Measurements from ENCODE around the gene KCNH1.

Gene KCNH1

DNA sequence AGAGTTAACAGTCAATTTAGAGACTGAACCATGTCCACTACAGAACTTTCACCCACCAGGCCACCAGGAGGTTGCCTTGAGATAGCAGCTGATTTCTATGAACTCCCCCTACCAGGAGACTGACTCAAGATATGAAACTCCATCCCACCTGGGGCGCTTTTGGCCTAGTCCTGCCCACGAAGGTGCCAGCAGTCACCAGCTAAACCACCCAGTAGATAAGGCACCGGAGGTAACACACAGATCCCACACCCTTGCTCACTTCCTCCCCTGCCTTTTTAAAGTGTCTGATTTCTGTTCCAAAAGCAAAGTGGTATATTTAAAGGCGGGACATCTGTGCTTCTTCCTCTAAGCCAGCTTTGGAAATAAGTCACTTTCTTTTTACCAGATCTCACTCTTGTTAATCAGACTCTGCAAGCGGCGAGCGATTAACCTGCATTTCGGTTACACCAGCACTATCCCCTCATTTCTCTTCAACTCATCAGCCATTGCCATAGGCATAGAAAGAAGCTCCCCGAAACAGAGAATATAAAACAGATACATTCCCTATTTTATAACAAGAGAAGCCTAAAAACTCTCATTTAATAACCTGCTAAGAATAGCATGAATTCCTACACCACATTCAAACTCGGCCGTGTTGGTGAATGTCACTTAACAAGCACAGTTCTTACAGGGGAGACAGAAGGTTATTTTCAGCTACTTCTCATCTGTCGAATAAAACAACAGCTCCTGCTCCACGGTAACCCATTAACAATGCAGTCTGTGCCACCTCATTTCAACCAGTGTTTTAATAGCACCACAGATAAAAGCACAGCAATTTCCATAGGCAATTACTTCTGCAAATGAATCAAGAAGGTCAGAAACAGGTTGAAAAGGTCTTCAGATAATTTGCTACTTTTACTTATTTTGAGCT is 318.1 kb downstream of the KCNH1 start:
- in situ Hi-C loops (cut with MboI; ENCODE audit: low sequenced_read_pairs): no loop called here

DNA sequence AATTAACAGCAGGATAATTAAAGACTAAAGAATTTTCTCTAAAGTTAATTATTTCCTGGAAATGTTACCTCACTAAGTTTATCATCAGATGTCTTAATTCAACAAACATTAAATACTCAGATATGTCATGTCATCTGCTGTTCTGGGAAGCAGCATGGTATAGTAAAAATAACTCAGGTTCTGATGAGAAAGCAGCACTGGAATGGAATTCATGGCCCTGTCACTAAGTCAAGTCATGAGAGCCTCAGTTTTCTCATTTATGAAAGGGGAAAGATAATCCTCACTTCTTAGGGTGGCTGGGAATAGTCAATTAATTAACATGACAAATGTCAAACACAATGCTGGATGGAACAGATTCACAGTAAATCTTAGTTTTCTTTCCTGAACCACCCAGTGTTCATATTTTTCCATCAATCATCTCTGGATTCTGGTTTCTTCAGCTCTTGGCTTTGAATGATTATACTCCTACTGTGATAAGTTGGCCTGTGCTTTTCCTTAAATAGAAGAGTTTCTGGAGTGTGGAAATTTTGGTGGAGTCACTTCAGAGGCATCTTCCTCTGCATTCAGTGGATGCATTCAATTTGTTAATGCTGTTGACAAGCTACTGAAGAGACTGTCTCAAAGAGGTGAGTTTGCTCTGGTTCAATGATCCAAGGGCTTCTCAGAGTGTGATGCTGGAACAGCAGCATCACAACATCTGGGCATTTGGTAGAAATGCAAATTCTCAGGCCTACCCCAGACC is 319.4 kb downstream of the KCNH1 start:
- in situ Hi-C loops (cut with MboI; ENCODE audit: low sequenced_read_pairs): no loop called here

DNA sequence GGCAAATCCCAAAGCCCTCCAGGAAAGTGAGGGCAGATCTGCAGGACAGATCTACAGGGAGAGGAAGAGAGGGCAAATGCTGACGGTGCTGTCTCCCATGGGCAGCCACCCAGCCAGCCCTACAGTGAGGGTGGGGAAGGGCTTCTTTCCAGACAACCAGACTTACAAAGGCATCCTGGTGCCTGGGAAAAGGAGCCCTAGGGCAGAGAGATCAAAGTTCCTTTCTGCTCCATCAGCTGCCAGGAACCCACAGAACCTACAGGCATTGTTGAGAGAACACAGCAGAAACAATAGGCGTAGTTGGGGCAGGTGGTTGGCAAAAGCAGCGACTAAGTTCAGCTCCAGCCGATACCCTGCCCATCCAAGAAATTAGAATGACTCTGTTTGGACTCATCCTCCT is 332.4 kb downstream of the KCNH1 start:
- in situ Hi-C loops (cut with MboI; ENCODE audit: low sequenced_read_pairs): no loop called here

DNA sequence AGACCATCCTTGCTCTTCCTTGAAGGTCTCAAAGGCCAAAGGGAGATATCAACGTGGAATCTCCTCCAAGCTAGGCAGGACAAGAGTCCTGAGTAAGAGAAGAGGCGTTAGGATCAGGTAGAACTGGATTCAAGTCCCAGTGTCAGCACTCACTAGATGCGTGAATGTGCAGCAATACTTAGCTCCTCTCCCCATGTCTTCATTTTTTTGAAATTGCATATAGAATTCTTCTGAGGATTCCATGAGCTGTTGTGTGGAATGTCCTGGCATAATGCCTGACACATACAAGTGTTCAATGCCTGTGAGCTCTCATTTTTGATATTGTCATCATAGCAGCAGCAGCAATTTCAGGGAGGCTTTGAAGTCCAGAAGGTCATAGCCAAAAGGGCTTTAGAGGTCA is 333.2 kb downstream of the KCNH1 start:
- in situ Hi-C loops (cut with MboI; ENCODE audit: low sequenced_read_pairs): no loop called here

DNA sequence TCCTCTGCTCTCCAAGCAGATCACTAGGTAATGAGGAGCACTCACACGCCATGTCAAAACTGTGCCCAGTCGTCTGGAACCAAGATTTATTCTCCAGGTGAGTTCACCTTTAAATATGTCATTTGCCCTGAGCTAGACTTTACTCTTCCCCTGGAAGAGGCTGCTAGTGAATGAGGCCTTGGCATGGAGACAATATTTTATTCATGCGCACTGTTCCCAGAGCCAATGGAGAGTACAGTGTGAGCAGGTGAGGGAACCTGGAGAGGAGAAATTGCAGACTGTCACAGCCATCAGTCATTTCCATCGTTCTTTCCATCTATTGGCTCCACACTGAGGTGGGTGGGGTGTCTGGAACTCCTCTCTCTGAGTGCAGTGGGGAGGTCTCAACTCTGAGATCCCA is 333.6 kb downstream of the KCNH1 start:
- in situ Hi-C loops (cut with MboI; ENCODE audit: low sequenced_read_pairs): no loop called here

DNA sequence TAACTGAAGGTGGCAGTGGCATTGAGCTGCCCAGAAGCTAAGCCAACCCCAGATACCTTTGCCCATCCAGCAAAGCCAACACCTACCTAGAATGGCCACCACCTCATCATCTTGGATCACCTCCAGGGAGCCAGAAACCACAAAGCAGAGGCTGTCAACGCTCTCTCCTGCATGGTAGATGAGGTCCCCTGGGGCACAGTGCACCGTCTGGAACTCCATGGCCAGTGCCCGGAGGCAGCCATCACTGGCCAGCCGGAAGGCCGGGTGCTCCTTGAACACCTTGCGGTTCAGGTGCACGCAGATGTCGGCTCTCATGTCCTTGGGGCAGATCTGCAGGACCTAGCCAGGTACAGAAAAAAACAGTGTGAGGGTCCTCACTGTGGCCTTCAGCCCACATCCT is 336.5 kb downstream of the KCNH1 start:
- in situ Hi-C loops (cut with MboI; ENCODE audit: low sequenced_read_pairs): no loop called here

DNA sequence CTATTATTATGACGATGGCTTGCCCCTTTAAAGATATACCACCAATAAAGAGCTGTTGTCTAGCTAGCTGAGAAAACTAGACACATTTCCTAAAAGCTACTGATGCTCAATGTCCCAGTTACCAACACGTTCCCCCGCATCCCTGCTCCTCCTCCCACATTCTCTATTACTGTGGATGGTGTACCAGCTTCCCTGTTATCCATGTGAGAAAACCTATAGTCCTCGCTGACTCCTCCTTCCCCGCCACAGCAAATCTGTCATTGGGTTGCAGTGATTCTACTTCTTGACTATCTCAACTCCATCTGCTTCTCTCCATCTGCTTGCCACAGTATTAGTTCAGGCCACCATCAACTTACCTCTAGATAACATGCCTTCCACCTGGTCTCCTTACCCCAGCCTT is 337.5 kb downstream of the KCNH1 start:
- in situ Hi-C loops (cut with MboI; ENCODE audit: low sequenced_read_pairs): no loop called here

DNA sequence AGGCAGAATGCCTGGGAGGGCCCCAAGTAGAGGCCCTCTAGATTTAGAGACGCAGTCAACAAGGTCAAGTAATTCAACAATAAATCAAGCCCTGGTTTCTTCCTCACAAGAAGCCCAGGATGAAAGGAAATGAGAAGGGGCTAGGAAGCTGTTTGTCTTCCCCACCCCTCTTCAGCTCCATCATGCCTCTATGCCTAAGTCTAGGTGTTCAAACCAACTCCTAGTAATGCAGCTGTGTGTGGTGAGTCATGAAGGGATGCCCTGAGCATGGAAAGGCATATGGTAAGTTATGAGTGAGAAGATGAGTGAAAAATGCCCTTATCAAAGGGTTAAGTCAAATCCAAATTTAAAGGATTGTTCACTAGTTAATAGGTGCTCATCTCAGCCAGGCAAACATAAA is 339.5 kb downstream of the KCNH1 start:
- in situ Hi-C loops (cut with MboI; ENCODE audit: low sequenced_read_pairs): no loop called here

DNA sequence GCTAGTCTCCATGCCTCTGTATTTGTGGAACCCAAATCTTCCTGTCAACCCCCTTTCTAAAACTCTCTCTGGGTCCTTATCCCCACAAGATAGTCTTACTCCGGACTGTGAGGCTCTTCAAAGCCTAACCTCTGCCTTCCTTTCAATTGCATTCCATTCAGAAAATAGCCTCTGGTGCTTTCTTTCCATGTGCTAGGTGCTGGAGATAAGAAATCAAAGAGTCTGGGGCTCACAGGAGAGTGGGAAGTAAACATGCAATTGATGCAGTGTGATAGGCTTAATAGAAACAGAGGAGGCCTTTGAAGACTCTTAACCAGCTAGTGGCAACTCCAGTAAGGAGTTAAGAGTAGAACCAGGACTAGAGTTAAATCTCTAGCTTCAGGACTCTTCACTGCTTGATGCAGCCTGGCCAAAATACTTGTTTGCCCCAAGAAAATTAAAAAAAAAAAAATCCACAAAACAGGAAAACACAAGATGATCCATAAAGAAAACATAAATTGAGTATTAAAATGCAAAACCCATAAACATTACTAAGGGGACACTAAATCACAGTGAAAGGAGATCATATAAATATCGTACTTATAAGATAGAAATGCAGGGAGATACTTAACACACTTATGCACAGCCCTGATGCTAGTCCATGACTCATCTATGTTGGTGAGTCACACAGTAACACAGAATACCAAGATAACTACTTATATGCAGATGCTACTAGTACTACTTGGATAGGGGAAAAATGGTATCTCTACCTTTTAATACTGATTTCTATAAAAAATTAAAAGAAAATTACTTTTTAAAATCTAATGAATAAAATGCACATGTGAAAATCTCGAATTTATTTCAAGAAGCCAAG is 341.5 kb downstream of the KCNH1 start:
- in situ Hi-C loops (cut with MboI; ENCODE audit: low sequenced_read_pairs): no loop called here

DNA sequence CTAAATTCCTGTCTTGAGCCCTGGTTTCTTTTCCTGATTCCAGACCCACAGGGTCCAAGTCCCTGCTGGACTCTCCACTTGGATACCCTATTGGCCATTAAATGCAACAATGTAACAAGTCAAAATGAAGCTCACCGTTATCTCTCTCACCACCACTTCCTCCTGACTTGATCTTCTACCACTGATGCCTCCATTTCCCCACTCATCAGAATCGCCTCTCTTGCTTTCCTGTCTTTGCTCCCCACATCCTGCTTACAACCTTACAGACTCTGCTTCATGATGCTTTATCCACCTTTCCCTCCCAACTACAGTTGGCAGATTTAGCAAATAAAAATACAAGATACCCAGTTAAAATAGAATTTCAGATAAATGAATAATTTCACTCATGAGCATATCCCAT is 343.8 kb downstream of the KCNH1 start:
- in situ Hi-C loops (cut with MboI; ENCODE audit: low sequenced_read_pairs): no loop called here

DNA sequence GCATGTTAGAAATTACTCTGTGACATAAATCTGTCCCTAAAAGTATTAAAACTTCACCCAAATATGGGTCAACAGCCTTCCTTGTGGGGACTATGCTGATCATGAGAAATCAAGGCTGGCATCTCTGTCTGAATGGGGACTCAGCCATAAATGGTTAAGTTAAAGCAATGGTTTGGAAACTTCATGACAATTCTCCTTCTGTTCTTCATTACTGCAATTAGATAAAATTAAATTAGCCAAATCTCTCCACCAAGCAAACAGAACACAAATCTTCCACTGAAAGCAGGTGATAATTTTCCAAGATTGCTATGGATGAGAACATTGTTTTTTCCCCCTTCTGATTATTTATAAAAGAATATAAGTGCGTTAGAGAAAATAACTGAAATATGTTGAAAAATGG is 346.1 kb downstream of the KCNH1 start:
- in situ Hi-C loops (cut with MboI; ENCODE audit: low sequenced_read_pairs): no loop called here

DNA sequence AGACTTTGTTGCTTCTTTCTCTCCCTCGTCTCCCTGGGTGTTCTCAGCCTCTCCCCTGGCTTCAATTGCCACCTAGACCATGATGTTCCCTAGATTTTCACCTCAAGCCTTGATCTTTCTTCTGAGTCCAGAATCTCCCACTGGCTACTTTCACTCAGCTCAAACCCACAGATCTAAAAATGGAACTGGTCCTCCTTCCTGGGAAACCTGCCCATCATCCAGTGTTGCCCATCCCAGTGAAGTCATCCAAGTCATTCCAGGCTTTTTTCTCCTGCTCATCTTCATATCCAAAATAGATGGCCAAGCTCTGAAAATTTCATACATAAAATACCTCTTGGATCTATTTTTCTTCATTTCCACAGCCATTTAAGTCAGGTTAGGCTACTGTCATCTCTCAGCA is 347.4 kb downstream of the KCNH1 start:
- in situ Hi-C loops (cut with MboI; ENCODE audit: low sequenced_read_pairs): no loop called here

DNA sequence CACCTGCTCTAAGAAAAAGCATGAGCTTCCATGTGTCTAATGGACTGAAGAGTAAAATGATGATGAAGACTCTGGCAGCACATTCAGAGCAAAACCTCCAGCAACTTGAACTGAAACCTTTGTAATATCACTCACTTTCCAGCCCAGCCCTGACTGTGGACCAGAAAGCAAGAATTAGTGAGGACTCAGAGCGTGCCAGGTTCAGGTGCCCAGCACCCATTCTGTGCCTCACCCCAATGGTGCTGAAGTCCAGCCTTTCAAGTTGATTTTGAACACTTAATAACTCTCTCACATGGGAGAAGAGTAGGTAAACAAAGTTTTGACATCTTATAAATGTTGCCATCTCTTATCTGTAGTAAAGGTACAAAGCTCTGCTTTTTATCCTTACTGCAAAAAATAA is 350.0 kb downstream of the KCNH1 start:
- in situ Hi-C loops (cut with MboI; ENCODE audit: low sequenced_read_pairs): no loop called here

DNA sequence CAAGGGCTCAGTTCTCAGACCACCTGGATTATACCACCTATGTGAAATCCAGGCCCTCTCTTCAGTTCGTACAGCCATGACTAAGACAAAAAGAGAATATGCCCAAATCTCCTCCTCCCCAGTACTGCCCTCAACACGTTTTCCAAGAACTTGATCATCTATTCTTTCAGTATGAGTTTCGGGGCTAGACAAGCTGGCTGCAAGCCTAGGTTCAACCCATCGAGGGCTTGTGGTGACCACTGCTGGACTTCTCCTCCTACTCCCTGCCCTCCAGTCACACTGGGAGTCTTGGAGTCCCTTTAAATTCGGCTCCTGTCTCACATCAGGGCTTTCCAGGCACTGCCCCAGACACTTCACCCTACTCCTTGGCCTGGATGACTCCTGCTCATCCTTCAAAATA is 352.3 kb downstream of the KCNH1 start:
- in situ Hi-C loops (cut with MboI; ENCODE audit: low sequenced_read_pairs): no loop called here

DNA sequence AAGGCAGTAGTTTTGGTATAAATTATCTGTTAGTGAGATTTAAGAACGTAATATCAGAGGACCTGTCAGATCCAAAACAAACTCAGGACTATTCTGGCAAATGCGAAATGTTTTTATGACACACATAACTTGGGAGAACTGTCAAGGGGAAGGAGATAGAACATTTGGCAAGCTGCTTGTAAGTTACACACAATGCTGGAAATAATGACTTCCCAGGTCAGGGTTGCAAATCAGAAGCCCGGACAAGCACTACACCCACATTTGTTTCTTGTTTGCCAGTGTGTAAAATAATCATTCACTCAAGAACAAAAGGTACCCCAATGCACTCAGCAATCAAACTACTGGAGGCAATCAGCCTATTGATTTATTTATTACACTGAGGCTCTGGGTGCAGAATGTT is 354.7 kb downstream of the KCNH1 start:
- in situ Hi-C loops (cut with MboI; ENCODE audit: low sequenced_read_pairs): loop anchor here (10.0 kb wide), 1 partner anchor 414 kb away; no protein-coding TSS in a partner anchor

DNA sequence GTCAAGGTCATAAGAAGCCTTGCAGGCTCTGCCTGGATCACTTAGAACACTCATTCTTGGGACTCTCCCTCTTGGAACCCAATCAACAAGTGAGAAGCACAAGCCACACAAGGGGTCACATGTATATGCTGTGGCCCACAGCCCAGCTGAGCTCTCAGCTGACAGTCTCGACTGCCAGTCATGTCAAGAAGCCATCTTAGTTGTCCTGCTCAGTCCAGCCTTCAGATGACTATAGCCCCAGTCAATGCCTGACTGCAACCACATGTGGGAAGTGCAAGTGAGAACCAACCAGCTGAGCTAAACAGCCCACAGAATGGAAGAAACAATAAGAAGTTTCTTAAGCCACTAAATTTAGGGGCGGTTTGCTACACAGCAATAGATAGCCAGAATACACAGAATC is 356.0 kb downstream of the KCNH1 start:
- in situ Hi-C loops (cut with MboI; ENCODE audit: low sequenced_read_pairs): loop anchor here (10.0 kb wide), 1 partner anchor 413 kb away; no protein-coding TSS in a partner anchor

DNA sequence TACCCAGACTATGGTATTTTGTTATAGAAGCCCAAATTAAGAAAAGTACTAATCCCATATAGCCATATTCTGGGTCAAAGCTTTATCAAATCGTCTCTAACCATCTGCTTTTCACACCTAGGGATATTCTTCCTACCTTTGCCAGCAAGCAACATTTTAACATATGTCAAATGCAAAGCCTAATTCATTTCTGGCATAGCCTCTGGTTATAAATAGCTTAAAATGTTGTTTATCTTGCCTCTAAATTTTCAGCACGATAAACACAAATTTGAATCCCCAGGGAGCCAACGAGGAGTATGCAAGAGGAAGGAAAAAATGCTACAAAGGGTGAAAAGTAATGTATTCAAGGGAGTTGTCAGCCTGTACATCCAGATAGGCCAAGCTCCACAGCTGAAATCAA is 357.2 kb downstream of the KCNH1 start:
- in situ Hi-C loops (cut with MboI; ENCODE audit: low sequenced_read_pairs): loop anchor here (10.0 kb wide), 1 partner anchor 412 kb away; no protein-coding TSS in a partner anchor

DNA sequence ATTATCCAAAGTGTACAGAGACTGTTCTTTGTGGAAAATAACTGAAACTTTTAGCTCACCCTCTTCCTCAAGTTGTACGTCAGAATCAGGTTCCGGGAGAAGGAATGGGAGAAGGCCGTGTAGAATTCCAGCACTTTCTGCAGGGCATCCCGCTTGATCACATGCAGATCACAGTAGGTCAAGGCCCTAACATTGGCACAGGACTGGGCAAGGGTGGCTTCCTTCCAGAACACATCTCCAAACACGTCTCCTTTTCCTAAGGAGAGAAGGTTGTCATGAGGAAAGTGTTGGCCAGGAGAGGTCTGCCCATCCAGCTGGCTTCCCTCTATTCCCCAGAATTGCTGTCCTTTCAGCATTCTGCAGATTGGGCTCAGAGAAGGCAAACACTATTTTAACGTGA is 358.7 kb downstream of the KCNH1 start:
- in situ Hi-C loops (cut with MboI; ENCODE audit: low sequenced_read_pairs): loop anchor here (10.0 kb wide), 1 partner anchor 410 kb away; no protein-coding TSS in a partner anchor

DNA sequence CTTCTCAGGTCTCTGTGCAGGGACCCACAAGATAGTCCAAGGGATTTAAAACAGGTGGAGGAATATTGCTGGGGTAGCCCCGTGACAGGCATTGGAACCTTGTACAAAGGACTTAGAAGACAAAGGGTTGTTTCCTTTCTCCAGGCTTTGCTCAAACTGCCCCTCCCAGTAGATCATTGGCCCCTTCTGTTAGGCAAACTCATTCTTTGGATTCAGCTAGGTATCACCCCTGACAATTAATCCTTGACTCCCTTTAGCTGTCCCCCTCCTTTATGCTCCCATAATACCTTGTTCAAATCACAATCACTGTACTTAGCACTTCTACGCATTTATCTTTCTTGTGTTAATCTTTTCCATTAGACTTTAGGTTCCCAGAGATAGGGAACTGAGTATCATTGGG is 360.5 kb downstream of the KCNH1 start:
- in situ Hi-C loops (cut with MboI; ENCODE audit: low sequenced_read_pairs): loop anchor here (10.0 kb wide), 1 partner anchor 409 kb away; no protein-coding TSS in a partner anchor

DNA sequence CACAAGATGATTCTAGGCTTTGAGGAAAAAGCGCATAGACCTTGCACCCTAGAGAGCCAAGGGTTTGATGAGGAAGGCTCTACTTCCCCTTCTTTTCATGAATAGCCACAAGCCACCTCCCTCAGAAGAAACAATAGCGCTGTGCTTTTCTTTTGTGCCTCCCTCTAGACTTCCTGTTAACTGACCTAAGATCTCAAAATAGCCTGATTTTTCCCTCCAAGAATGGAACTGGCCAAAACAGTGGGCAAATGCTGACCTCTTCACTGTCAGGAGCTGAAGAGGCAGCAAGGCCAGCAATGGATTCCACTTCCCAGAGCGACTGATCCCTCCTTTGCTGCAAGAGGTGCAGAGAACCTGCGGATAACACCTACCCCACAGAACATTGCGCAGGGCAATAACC is 362.8 kb downstream of the KCNH1 start:
- in situ Hi-C loops (cut with MboI; ENCODE audit: low sequenced_read_pairs): loop anchor here (10.0 kb wide), 1 partner anchor 406 kb away; no protein-coding TSS in a partner anchor

Measured in HL-60/S4 treated with phorbol 12-myristate 13-acetate at 8.2 ng/mL for 4 days and 3 days (cell line).